Progenitor cell of endocrine pancreas (in vitro differentiated cells): Measurements from ENCODE around the gene SNX13. TPM values are rescaled to one million over a fixed set of nuclear protein-coding genes. Genes with fewer than 3 reads are reported as not detected.

ENCODE experiments used
- DNase-seq: peaks from one replicate; pipeline ENCODE4 v3.0.0; 2021; ENCODE audit warnings: low spot score; ENCODE audit not compliant: unreplicated experiment
- H3K27ac Mint-ChIP-seq: 2 replicates; pipeline ENCODE4 v1.8.0; 2021; ENCODE audit warnings: mild to moderate bottlenecking, moderate library complexity, mixed read lengths
- H3K27me3 Mint-ChIP-seq: 2 replicates; pipeline ENCODE4 v1.8.0; 2021; ENCODE audit warnings: mixed read lengths
- H3K36me3 Mint-ChIP-seq: 2 replicates; pipeline ENCODE4 v1.8.0; 2022; ENCODE audit warnings: mixed read lengths; ENCODE audit not compliant: insufficient read depth
- H3K4me1 Mint-ChIP-seq: 2 replicates; pipeline ENCODE4 v1.8.0; 2021; ENCODE audit warnings: low read depth, mixed read lengths
- H3K4me3 Mint-ChIP-seq: 2 replicates; pipeline ENCODE4 v1.8.0; 2021; ENCODE audit warnings: low read depth, mild to moderate bottlenecking, moderate library complexity, mixed read lengths
- H3K9me3 Mint-ChIP-seq: 2 replicates; pipeline ENCODE4 v1.8.0; 2021; ENCODE audit warnings: low read depth, mixed read lengths
- total RNA-seq: library from RNA; stranded (reverse); gene quantifications from 2 replicates; pipeline ENCODE4 v1.2.1, GENCODE V29; 2021
- TF ChIP-seq, protein P1 (sequence below): fragments of 200-600 bp; sonication (generic); IDR thresholded peaks from one replicate; pipeline ENCODE4 v1.5.0; 2021; ENCODE audit warnings: antibody characterized with exemption, mild to moderate bottlenecking; ENCODE audit not compliant: unreplicated experiment

The SNX13 gene
- total RNA-seq, 1 donor from 2014 or later, result 48.5 TPM

DNA sequence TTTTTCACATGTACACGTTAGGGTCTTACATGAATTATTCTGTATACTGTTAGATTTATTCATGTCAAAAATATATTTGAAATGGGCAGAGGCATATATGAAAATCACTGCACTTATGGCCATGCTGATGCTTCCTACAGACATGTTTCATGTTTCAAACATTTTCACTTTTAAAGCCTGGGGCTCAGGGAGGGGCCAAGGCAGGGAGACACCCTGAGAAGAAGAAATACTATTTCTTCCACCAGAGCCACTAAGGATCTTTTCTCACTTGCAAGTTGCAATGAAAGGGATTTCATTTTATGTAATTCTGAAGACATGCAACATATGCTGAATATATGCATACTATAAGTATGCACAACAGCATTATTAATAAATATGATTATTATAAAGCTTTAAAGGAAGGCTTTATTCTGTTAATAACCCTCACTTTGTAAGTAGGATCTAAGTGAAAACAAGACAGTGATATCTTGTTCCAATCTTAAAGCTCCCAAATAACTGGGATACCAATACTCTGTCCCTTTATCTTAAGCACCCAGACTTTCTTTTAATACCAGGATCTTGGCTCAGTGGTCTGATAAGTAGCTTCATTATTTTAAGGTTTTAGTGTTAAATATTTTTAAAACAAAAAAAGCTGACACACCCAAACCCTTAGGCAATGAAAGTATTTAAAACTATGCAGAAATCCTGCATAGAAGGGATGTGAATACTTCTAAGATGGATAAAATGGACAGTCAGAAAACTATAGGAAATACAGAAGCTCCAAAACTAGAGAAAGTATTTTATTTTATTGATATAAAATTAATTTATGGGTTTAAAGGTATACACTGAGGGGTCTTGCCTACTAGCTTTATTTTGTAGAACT lies 148.0 kb downstream of the SNX13 start:
- no peaks in the 10 kb centered on the region for H3K9me3 Mint-ChIP-seq
- DNase-seq, result no peak
- peaks cover 2% of the 10 kb centered on the region for H3K36me3 Mint-ChIP-seq
- H3K27me3 Mint-ChIP-seq, result no peaks in the 10 kb centered on the region
- H3K4me1 Mint-ChIP-seq, result no peaks in the 10 kb centered on the region
- no peak overlapping the region for H3K27ac Mint-ChIP-seq
- TF ChIP-seq, protein P1, sequence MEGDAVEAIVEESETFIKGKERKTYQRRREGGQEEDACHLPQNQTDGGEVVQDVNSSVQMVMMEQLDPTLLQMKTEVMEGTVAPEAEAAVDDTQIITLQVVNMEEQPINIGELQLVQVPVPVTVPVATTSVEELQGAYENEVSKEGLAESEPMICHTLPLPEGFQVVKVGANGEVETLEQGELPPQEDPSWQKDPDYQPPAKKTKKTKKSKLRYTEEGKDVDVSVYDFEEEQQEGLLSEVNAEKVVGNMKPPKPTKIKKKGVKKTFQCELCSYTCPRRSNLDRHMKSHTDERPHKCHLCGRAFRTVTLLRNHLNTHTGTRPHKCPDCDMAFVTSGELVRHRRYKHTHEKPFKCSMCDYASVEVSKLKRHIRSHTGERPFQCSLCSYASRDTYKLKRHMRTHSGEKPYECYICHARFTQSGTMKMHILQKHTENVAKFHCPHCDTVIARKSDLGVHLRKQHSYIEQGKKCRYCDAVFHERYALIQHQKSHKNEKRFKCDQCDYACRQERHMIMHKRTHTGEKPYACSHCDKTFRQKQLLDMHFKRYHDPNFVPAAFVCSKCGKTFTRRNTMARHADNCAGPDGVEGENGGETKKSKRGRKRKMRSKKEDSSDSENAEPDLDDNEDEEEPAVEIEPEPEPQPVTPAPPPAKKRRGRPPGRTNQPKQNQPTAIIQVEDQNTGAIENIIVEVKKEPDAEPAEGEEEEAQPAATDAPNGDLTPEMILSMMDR, result no peak
- H3K4me3 Mint-ChIP-seq, result no peak overlapping the region

DNA sequence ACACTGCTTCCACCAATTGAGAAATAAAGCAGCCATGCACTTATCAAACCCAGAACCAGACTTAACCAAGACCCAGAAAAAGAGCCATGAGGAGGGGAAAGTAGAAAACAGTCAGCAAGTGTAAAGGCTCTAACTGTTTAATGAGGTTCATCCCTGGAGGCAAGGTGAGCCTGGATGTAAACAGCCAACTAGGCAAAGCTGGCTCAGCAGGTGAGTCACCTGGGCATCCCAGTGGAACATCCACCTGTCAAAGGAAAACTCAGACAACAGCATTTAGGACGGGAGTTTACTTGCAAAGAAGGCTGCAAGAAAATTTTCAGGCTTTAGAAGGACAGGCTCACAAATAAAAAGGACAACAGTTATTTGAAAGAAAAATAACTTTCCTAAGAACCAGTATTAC lies 153.0 kb downstream of the SNX13 start:
- Mint-ChIP-seq H3K36me3 (no peaks in the 10 kb centered on the region), H3K27me3 (no peaks in the 10 kb centered on the region), H3K27ac (no peak overlapping the region), H3K9me3 (no peaks in the 10 kb centered on the region), H3K4me1 (peaks cover 3% of the 10 kb centered on the region), H3K4me3 (no peak overlapping the region)
- no peak for DNase-seq
- TF ChIP-seq, protein P1, result no peak

- H3K9me3 Mint-ChIP-seq, result no peaks in the 10 kb centered on the region
- peaks cover 3% of the 10 kb centered on the region for H3K4me1 Mint-ChIP-seq
- TF ChIP-seq, protein P1, result no peak
- H3K27ac Mint-ChIP-seq, result no peak overlapping the region
- no peaks in the 10 kb centered on the region for H3K27me3 Mint-ChIP-seq
- no peaks in the 10 kb centered on the region for H3K36me3 Mint-ChIP-seq
- no peak overlapping the region for H3K4me3 Mint-ChIP-seq
- no peak for DNase-seq
Measured at GRCh38 chr7:17786314-17786852, 153.9 kb downstream of the SNX13 start.

- H3K27me3 Mint-ChIP-seq, result no peaks in the 10 kb centered on the region
- peaks cover 13% of the 10 kb centered on the region for H3K4me1 Mint-ChIP-seq
- H3K9me3 Mint-ChIP-seq, result no peaks in the 10 kb centered on the region
- H3K4me3 Mint-ChIP-seq, result no peak overlapping the region
- H3K36me3 Mint-ChIP-seq, result no peaks in the 10 kb centered on the region
- DNase-seq, result no peak
- H3K27ac Mint-ChIP-seq, result no peak overlapping the region
- TF ChIP-seq, protein P1, result no peak
Measured at GRCh38 chr7:17782216-17782549, 158.1 kb downstream of the SNX13 start.

DNA sequence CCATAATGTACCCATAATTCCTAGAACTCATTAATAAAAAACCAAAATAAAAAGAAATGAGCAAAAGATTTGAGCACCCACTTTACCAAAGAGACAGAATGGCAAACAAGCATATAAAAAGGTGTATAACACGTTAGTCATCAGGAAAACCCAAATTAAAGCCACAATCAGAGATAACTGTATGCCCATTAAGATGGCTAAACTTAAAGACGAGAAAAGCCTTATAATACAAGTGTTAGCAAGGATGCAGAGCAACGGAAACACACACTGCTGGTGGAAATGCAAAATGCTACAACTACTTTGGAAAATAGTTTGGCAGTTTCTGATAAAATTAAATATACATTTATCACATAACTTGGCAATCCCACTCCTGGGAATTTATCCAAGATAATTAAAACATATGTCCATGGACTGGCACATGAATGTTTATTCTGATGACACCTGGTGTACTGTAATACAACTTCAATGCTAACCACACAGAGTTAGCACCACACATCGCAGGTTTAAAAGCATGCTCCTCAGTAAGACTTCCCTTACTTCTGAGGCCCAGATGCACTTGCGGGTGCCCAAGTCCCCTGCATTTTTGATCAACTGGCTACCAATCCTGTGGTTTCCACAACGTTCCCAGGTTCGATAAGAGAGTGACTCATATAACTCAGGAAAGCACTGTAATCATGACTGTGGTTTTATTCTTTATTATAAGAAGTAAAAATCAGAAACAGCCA lies 158.6 kb downstream of the SNX13 start:
- Mint-ChIP-seq H3K27ac (no peak overlapping the region), H3K4me3 (no peak overlapping the region), H3K36me3 (no peaks in the 10 kb centered on the region), H3K9me3 (no peaks in the 10 kb centered on the region), H3K27me3 (no peaks in the 10 kb centered on the region), H3K4me1 (peaks cover 14% of the 10 kb centered on the region)
- DNase-seq, result no peak
- TF ChIP-seq, protein P1, result no peak
